Right renal cortex interstitium (tissue), 3 donors: ENCODE measurements around the gene PRKAG3. TPM values are rescaled to one million over a fixed set of nuclear protein-coding genes. Genes with fewer than 3 reads are reported as not detected.
"Not testable (repeated sequence)": the region's sequence is repeated elsewhere in the genome, so short reads cannot be mapped to it uniquely, and the experiment has no call there.

ENCODE experiments used
- DNase-seq, 3 donors: peaks; one replicate each; pipeline ENCODE4 v3.0.0-alpha.2; 2013; ENCODE audit warnings: low read depth in 3 of 3, low spot score in 2 of 3
- polyA plus RNA-seq, 3 donors: library from polyadenylated mRNA; unstranded; fragments of 120-200 nt; gene quantifications; one replicate each; pipeline ENCODE4 v1.2.1, GENCODE V29; 2013; ENCODE audit not compliant: insufficient read length in 3 of 3

Gene PRKAG3
- polyA plus RNA-seq, 3 donors, result 0.07 TPM; not detected in 1

GRCh38 chr2:218846963-218847362 is 15.4 kb upstream of the PRKAG3 start:
- not testable (repeated sequence) for DNase-seq

- not testable (repeated sequence) for DNase-seq
These were observed 12.7 kb upstream of the PRKAG3 start for GRCh38 chr2:218844334-218844733.

- DNase-seq, result no peak
These were observed 8.3 kb upstream of the PRKAG3 start for GRCh38 chr2:218839888-218840287.

- no peak for DNase-seq
These were observed 7.8 kb upstream of the PRKAG3 start for GRCh38 chr2:218839430-218839829.

GRCh38 chr2:218837495-218837894 is 5.9 kb upstream of the PRKAG3 start:
- no peak for DNase-seq

GRCh38 chr2:218834685-218835084 is 3.1 kb upstream of the PRKAG3 start:
- no peak for DNase-seq

GRCh38 chr2:218833023-218833609 is 1.5 kb upstream of the PRKAG3 start:
- DNase-seq, result no peak

GRCh38 chr2:218832520-218832919 is 917 bp upstream of the PRKAG3 start:
- no peak for DNase-seq

GRCh38 chr2:218832081-218832480 is 478 bp upstream of the PRKAG3 start:
- no peak for DNase-seq

- no peak for DNase-seq
These were observed 887 bp downstream of the PRKAG3 start for GRCh38 chr2:218830526-218831306.

GRCh38 chr2:218829868-218830451 is 1.6 kb downstream of the PRKAG3 start:
- DNase-seq, result no peak

- no peak for DNase-seq
These were observed 3.2 kb downstream of the PRKAG3 start for GRCh38 chr2:218828477-218828778.

GRCh38 chr2:218827701-218828476 is 3.7 kb downstream of the PRKAG3 start:
- DNase-seq, result no peak

GRCh38 chr2:218826791-218827190 is 4.8 kb downstream of the PRKAG3 start:
- DNase-seq, result no peak

- DNase-seq, result no peak
These were observed 7.6 kb downstream of the PRKAG3 start for GRCh38 chr2:218824004-218824403.

GRCh38 chr2:218823196-218823855 is 8.3 kb downstream of the PRKAG3 start:
- DNase-seq, result no peak

GRCh38 chr2:218822622-218823021 is 9.0 kb downstream of the PRKAG3 start:
- DNase-seq, result no peak

- no peak for DNase-seq
These were observed 9.9 kb downstream of the PRKAG3 start for GRCh38 chr2:218821605-218822211.

GRCh38 chr2:218820746-218821369 is 10.7 kb downstream of the PRKAG3 start:
- no peak for DNase-seq

GRCh38 chr2:218819093-218819492 is 12.5 kb downstream of the PRKAG3 start:
- no peak for DNase-seq
